ENCODE results near the gene RGS8. TPM values are rescaled to one million over a fixed set of nuclear protein-coding genes. Genes with fewer than 3 reads are reported as not detected.

Gene RGS8
- total RNA-seq, 2 experiments from 2014 or later, result not detected

DNA sequence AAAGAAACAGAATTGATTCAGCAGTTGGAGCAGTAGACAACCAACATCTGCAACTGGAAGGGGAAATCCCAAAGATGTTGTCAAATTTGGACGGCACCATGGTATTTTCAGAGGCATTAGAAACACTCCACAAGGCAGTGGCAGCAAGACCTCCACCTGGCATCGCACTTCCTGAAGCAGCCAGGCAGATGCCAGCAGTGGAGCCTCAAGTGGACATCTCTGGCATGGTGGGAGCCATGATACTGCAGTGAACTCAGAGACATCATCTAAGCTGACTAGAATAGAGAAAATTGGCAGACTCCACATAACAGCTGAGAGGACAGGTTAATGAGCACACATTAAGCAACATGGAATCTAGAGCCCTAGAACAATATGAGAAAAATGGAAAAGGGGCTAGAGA is 33.9 kb upstream of the RGS8 start:
- intact Hi-C loops (cut with DNase I, micrococcal nuclease), result no loop called here
- POLR2A ChIA-PET, result no interaction called here

DNA sequence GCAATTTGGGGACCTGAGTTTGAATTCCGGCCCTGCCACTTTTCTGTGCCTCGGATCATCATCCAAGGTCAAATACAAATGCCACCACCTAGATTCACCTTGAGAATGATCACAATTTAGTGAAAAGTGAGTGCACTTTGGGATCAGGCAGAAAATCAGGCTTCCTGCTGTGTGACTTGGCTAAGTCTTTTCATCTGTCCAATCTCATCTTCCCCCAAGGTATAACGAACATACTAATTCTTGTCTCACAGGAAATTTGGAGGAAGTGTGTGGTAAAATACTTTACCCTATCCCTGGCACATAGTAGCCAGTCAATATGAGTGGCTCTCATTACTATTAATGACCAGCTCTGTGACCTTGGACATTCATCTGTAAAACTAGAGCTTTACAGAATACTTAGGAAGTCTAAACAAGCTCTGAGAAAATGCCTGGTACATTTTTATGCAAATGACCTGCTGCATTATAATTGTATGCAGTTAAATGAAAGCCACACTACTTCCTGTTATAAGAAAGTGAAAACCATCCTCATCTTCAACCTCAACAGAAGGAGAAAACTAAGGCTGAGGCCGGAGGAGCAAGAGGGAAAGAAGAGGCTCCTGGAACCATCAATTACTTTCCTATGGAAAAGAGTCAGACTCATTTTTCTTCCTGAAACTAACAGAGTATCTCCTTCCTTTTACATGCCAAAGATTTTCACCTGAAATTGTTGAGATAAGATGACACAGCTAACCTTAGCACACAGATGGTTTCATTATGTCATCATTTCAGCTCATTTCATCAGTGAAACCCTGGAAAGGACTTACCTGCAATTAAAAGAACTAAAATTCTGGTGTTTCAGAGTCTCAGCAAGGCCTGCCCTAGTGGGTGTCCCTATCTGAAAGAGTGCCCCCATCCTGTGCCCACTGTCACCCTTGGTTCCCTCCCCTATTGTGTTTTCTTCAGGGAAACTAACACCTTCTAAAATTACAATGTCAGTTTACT is 32.6 kb upstream of the RGS8 start:
- no peaks in the 10 kb centered on the region for H3K9me3 ChIP-seq (ENCODE audit: control insufficient read depth in 1 of 2, insufficient read depth in 1 of 2, low read length in 2 of 2)
- CTCF ChIA-PET, result interaction anchor here (1.0 kb wide), 1 partner anchor 14 kb away, joined by 3 read pairs; no protein-coding TSS in a partner anchor
- H3K4me3 Mint-ChIP-seq, result no peak overlapping the region
- H3K27ac ChIP-seq (ENCODE audit: low read depth in 1 of 2, low read length in 2 of 2), result no peak overlapping the region
- DNase-seq, result peak in 1 of 14 experiments; percentile 2
- H3K4me1 ChIP-seq (ENCODE audit: insufficient read depth, low read length), result peaks cover 7% of the 10 kb centered on the region
- intact Hi-C loops (cut with DNase I, micrococcal nuclease), result no loop called here
- H3K9me3 Mint-ChIP-seq, result no peaks in the 10 kb centered on the region
- H3K27ac Mint-ChIP-seq, result no peak overlapping the region
- TF ChIP-seq, protein P1, sequence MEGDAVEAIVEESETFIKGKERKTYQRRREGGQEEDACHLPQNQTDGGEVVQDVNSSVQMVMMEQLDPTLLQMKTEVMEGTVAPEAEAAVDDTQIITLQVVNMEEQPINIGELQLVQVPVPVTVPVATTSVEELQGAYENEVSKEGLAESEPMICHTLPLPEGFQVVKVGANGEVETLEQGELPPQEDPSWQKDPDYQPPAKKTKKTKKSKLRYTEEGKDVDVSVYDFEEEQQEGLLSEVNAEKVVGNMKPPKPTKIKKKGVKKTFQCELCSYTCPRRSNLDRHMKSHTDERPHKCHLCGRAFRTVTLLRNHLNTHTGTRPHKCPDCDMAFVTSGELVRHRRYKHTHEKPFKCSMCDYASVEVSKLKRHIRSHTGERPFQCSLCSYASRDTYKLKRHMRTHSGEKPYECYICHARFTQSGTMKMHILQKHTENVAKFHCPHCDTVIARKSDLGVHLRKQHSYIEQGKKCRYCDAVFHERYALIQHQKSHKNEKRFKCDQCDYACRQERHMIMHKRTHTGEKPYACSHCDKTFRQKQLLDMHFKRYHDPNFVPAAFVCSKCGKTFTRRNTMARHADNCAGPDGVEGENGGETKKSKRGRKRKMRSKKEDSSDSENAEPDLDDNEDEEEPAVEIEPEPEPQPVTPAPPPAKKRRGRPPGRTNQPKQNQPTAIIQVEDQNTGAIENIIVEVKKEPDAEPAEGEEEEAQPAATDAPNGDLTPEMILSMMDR (IDR thresholded peaks at IDR 0.05), result no peak
- no peaks in the 10 kb centered on the region for H3K27me3 ChIP-seq (ENCODE audit: control insufficient read depth in 1 of 2, insufficient read depth in 2 of 2, low read length in 2 of 2)
- H3K4me1 Mint-ChIP-seq (ENCODE audit: low read depth), result peaks cover 16% of the 10 kb centered on the region
- POLR2A ChIA-PET, result no interaction called here
- H3K27me3 Mint-ChIP-seq, result peaks cover 4% of the 10 kb centered on the region
- ATAC-seq (ENCODE audit: poor library complexity), result no peak
- no peak overlapping the region for H3K4me3 ChIP-seq (ENCODE audit: low read length)
- no peaks in the 10 kb centered on the region for H3K36me3 ChIP-seq (ENCODE audit: insufficient read depth, low read length)
- H3K36me3 Mint-ChIP-seq (ENCODE audit: low read depth), result no peaks in the 10 kb centered on the region

More for the DNA sequence above, 33.9 kb upstream of the RGS8 start:
- H3K9me3 Mint-ChIP-seq, result no peaks in the 10 kb centered on the region
- H3K4me1 Mint-ChIP-seq (ENCODE audit: low read depth), result peaks cover 16% of the 10 kb centered on the region
- H3K36me3 ChIP-seq (ENCODE audit: insufficient read depth, low read length), result no peaks in the 10 kb centered on the region
- H3K4me3 Mint-ChIP-seq, result no peak overlapping the region
- H3K27ac ChIP-seq (ENCODE audit: low read depth in 1 of 2, low read length in 2 of 2), result no peak overlapping the region
- peaks cover 4% of the 10 kb centered on the region for H3K27me3 Mint-ChIP-seq
- CTCF ChIA-PET, result no interaction called here
- no peak overlapping the region for H3K4me3 ChIP-seq (ENCODE audit: low read length)
- H3K4me1 ChIP-seq (ENCODE audit: insufficient read depth, low read length), result peaks cover 6% of the 10 kb centered on the region
- DNase-seq (no peak), ATAC-seq (ENCODE audit: poor library complexity) (no peak)
- TF ChIP-seq, protein P1 (IDR thresholded peaks at IDR 0.05), result no peak
- no peaks in the 10 kb centered on the region for H3K36me3 Mint-ChIP-seq (ENCODE audit: low read depth)
- H3K27me3 ChIP-seq (ENCODE audit: control insufficient read depth in 1 of 2, insufficient read depth in 2 of 2, low read length in 2 of 2), result no peaks in the 10 kb centered on the region
- H3K27ac Mint-ChIP-seq, result no peak overlapping the region
- H3K9me3 ChIP-seq (ENCODE audit: control insufficient read depth in 1 of 2, insufficient read depth in 1 of 2, low read length in 2 of 2), result no peaks in the 10 kb centered on the region

DNA sequence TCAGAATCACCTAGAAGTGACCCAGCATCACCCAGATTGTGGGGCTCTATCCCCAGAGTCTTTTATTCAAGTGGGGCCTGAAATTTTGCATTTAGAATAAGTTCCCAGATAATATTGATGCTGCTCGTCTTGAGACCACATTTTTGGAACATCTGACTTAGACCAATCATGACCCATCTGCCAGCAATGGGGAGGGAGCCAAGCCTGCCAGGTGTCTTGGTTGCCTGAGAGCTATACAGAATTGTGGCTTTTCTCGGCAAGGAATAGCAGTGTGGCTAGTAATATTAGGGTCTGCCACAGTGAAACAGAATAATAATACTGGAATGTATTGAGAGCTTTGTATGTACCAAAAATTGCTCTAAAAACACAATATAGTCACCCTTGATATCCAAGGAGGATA is 31.1 kb upstream of the RGS8 start:
- no peaks in the 10 kb centered on the region for H3K36me3 Mint-ChIP-seq (ENCODE audit: low read depth)
- TF ChIP-seq, protein P1 (IDR thresholded peaks at IDR 0.05), result no peak
- no peaks in the 10 kb centered on the region for H3K9me3 ChIP-seq (ENCODE audit: control insufficient read depth in 1 of 2, insufficient read depth in 1 of 2, low read length in 2 of 2)
- H3K4me1 ChIP-seq (ENCODE audit: insufficient read depth, low read length), result peaks cover 7% of the 10 kb centered on the region
- H3K4me3 Mint-ChIP-seq, result no peak overlapping the region
- POLR2A ChIA-PET, result no interaction called here
- no peak for DNase-seq
- no peak overlapping the region for H3K4me3 ChIP-seq (ENCODE audit: low read length)
- H3K27me3 ChIP-seq (ENCODE audit: control insufficient read depth in 1 of 2, insufficient read depth in 2 of 2, low read length in 2 of 2), result no peaks in the 10 kb centered on the region
- H3K9me3 Mint-ChIP-seq, result no peaks in the 10 kb centered on the region
- H3K36me3 ChIP-seq (ENCODE audit: insufficient read depth, low read length), result no peaks in the 10 kb centered on the region
- no peak overlapping the region for H3K27ac ChIP-seq (ENCODE audit: low read depth in 1 of 2, low read length in 2 of 2)
- H3K4me1 Mint-ChIP-seq (ENCODE audit: low read depth), result peaks cover 16% of the 10 kb centered on the region
- CTCF ChIA-PET, result no interaction called here
- ATAC-seq (ENCODE audit: poor library complexity), result no peak
- H3K27ac Mint-ChIP-seq, result no peak overlapping the region
- no peaks in the 10 kb centered on the region for H3K27me3 Mint-ChIP-seq
- intact Hi-C loops (cut with DNase I, micrococcal nuclease), result no loop called here

All from CD4-positive, alpha-beta T cell (primary cell).